ENCODE data around the gene GRIK1. TPM values are rescaled to one million over a fixed set of nuclear protein-coding genes. Genes with fewer than 3 reads are reported as not detected.

GRIK1 gene
- total RNA-seq, 2 donors from 2014 or later = not detected

- no peaks in the 10 kb centered on the region for H3K9me3 ChIP-seq (ENCODE audit: control insufficient read depth, low read length)
Observed at GRCh38 chr21:29979043-29979442, 39.2 kb upstream of the GRIK1 start.

DNA sequence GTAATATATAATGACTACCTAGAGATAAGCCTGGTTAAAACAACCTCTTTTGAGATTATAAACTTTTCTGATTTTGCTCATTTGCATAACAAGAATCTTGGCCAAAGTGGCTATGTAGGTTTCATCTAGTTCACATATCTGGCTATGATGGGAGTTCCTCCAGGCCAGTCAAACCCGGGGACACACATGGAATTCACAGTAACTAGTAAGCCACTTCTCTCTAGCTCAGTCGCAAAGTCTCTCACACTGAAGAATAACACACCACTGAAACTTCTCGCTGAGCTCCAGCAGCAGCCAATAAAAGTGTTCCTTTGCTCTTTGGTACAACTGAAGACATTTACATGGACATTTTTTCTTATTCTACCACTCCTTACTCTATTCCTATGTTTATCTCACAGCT lies 36.0 kb upstream of the GRIK1 start:
- WGBS, 2 experiments (ENCODE audit: insufficient coverage in 1 of 2, insufficient read length in 1 of 2) = 83 to 91% methylated on average over 3 of the region's 3 CpGs
- no peaks in the 10 kb centered on the region for H3K36me3 Mint-ChIP-seq (ENCODE audit: low read depth)

More at GRCh38 chr21:29979043-29979442, 39.2 kb upstream of the GRIK1 start:
- Mint-ChIP-seq H3K4me1 (no peaks in the 10 kb centered on the region), H3K27ac (no peak overlapping the region), H3K9me3 (no peaks in the 10 kb centered on the region), H3K36me3 (ENCODE audit: low read depth) (no peaks in the 10 kb centered on the region), H3K4me3 (no peak overlapping the region), H3K27me3 (ENCODE audit: insufficient read depth) (no peaks in the 10 kb centered on the region)
- Histone ChIP-seq H3K4me1 (ENCODE audit: control insufficient read depth, insufficient read depth, low read length) (no peaks in the 10 kb centered on the region), H3K27me3 (ENCODE audit: control insufficient read depth, insufficient read depth, low read length, poor library complexity, severe bottlenecking) (no peaks in the 10 kb centered on the region), H3K27ac (ENCODE audit: low read depth, low read length) (no peak overlapping the region), H3K4me3 (ENCODE audit: low read length) (no peak overlapping the region), H3K36me3 (ENCODE audit: control insufficient read depth, insufficient read depth, low read length) (no peaks in the 10 kb centered on the region), H3K9ac (ENCODE audit: extremely low read depth, low read length, poor library complexity, severe bottlenecking) (no peak overlapping the region)
- TF ChIP-seq CTCF (conservative IDR thresholded peaks at IDR 0.05) = no peak
- no CpG with 5 or more reads among the region's 1 CpG for WGBS, 2 experiments (ENCODE audit: insufficient coverage in 1 of 2, insufficient read length in 1 of 2)
- no peak for DNase-seq

DNA sequence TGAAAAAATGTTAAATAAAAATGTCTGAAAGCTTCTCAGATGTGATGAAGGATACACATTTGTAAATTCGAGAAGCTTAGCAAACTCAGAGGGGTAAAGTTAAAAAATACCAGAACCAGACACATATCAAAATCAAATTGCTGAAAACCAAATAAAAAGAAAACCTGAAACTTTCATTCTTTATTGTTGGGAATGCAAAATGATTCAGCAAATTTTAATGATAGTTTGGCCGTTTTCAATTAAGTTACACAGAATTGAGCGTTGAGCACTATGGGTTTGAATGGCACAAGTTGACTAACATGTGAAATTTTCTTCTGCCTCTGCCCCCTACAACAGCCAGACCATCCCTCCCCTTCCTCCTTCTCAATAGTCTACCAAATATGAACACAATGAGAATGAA lies 33.5 kb upstream of the GRIK1 start:
- H3K27ac Mint-ChIP-seq = no peak overlapping the region
- no peaks in the 10 kb centered on the region for H3K27me3 ChIP-seq (ENCODE audit: control insufficient read depth, insufficient read depth, low read length, poor library complexity, severe bottlenecking)
- H3K4me3 ChIP-seq (ENCODE audit: low read length) = no peak overlapping the region
- H3K9ac ChIP-seq (ENCODE audit: extremely low read depth, low read length, poor library complexity, severe bottlenecking) = no peak overlapping the region
- H3K4me3 Mint-ChIP-seq = no peak overlapping the region
- H3K4me1 Mint-ChIP-seq = no peaks in the 10 kb centered on the region
- H3K4me1 ChIP-seq (ENCODE audit: control insufficient read depth, insufficient read depth, low read length) = no peaks in the 10 kb centered on the region
- no peaks in the 10 kb centered on the region for H3K9me3 ChIP-seq (ENCODE audit: control insufficient read depth, low read length)
- WGBS, 2 experiments (ENCODE audit: insufficient coverage in 1 of 2, insufficient read length in 1 of 2) = 85 to 92% methylated on average over 2 of the region's 3 CpGs
- H3K27ac ChIP-seq (ENCODE audit: low read depth, low read length) = no peak overlapping the region
- H3K27me3 Mint-ChIP-seq (ENCODE audit: insufficient read depth) = no peaks in the 10 kb centered on the region
- H3K36me3 ChIP-seq (ENCODE audit: control insufficient read depth, insufficient read depth, low read length) = no peaks in the 10 kb centered on the region
- no peak for TF ChIP-seq CTCF (conservative IDR thresholded peaks at IDR 0.05)
- no peaks in the 10 kb centered on the region for H3K9me3 Mint-ChIP-seq
- H3K36me3 Mint-ChIP-seq (ENCODE audit: low read depth) = no peaks in the 10 kb centered on the region
- DNase-seq = no peak

More for the DNA sequence above, 36.0 kb upstream of the GRIK1 start:
- no peaks in the 10 kb centered on the region for H3K4me1 Mint-ChIP-seq
- H3K27ac Mint-ChIP-seq = no peak overlapping the region
- no peak overlapping the region for H3K27ac ChIP-seq (ENCODE audit: low read depth, low read length)
- H3K4me3 Mint-ChIP-seq = no peak overlapping the region
- no peak for DNase-seq
- no peaks in the 10 kb centered on the region for H3K27me3 Mint-ChIP-seq (ENCODE audit: insufficient read depth)
- no peaks in the 10 kb centered on the region for H3K4me1 ChIP-seq (ENCODE audit: control insufficient read depth, insufficient read depth, low read length)
- no peaks in the 10 kb centered on the region for H3K27me3 ChIP-seq (ENCODE audit: control insufficient read depth, insufficient read depth, low read length, poor library complexity, severe bottlenecking)
- no peaks in the 10 kb centered on the region for H3K9me3 Mint-ChIP-seq
- H3K4me3 ChIP-seq (ENCODE audit: low read length) = no peak overlapping the region
- H3K9ac ChIP-seq (ENCODE audit: extremely low read depth, low read length, poor library complexity, severe bottlenecking) = no peak overlapping the region
- H3K9me3 ChIP-seq (ENCODE audit: control insufficient read depth, low read length) = no peaks in the 10 kb centered on the region
- no peak for TF ChIP-seq CTCF (conservative IDR thresholded peaks at IDR 0.05)
- H3K36me3 ChIP-seq (ENCODE audit: control insufficient read depth, insufficient read depth, low read length) = no peaks in the 10 kb centered on the region
